ENCODE results near the gene USP25. TPM values are rescaled to one million over a fixed set of nuclear protein-coding genes. Genes with fewer than 3 reads are reported as not detected.

Gene USP25
- total and polyA plus RNA-seq, 2 experiments from 2014 or later, result 11.8 to 49.2 TPM

DNA sequence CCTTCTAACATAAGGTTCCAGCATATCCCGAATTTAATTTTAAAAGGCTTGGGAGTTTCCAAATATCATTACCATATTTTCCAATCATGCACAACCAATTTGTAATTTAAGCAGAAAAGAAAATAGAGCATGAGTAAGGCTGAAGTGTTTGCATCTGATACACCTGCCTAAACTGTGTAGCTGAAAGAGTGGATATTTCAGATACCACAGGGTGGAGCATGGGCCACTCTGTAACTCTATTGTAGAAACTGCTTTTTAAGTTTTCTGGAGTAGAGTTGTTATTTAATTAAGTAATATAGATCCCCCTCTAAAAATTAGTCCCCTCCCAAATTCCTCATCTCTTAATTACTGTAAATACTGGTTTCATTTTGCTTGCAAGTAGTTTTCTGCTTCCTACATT, 199.8 kb downstream of the USP25 start (continued):
- TF ChIP-seq EZH2 (IDR thresholded peaks at IDR 0.05; ENCODE audit: low read depth, unreplicated experiment), result no peak

Measured in GM23338 (cell line).